AG04449 (cell line): Measurements from ENCODE around the gene UGT1A10.

Experiments used
- CTCF ChIA-PET: fragments of 350-600 bp; formaldehyde crosslinking; extraction: SDS; loops from one replicate; lab custom pipeline; 2021; ENCODE audit warnings: antibody characterized with exemption; lab: Yijun Ruan, JAX
- POLR2A ChIA-PET: fragments of 400-600, 350-600 bp; formaldehyde crosslinking; extraction: SDS; loops from one replicate; lab custom pipeline; 2020; ENCODE audit warnings: antibody characterized with exemption, inconsistent platforms; lab: Yijun Ruan, JAX
- DNase-seq: peaks from one replicate; pipeline ENCODE4 v3.0.0-alpha.2; 2010; ENCODE audit warnings: low read depth, low spot score
- H3K4me3 ChIP-seq: 2 replicates; pipeline ENCODE4 v1.5.1; 2011; ENCODE audit warnings: low read depth, mild to moderate bottlenecking, control low read depth, low read length
- TF ChIP-seq, protein P1 (sequence below): IDR thresholded peaks from one replicate; pipeline ENCODE4 v1.5.1; 2011; ENCODE audit warnings: mild to moderate bottlenecking, moderate library complexity, low read length, control low read depth, inconsistent platforms; ENCODE audit not compliant: insufficient read depth; ENCODE audit errors: missing control alignments

The UGT1A10 gene

DNA sequence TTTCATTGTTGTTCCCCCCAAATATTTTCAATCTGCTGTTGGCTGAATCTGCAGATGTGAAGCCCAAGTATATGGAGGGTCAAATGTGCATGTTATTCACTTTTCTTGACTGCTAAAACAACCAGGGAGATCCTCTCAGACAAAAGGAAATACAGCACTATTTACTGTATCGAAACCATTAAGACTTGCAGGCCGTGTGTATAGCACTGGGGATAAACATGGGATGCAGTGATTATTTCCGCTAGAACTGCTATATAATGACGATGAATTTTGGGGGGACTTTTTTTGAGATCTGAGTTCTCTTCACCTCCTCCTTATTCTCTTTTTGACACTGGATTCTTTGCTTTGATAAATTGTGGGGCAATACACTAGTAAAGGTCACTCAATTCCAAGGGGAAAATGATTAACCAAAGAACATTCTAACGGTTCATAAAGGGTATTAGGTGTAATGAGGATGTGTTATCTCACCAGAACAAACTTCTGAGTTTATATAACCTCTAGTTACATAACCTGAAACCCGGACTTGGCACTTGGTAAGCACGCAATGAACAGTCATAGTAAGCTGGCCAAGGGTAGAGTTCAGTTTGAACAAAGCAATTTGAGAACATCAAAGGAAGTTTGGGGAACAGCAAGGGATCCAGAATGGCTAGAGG, 120.3 kb downstream of the UGT1A10 start:
- POLR2A ChIA-PET = no interaction called here
- H3K4me3 ChIP-seq = no peak overlapping the region
- CTCF ChIA-PET = no interaction called here
- DNase-seq = no peak
- TF ChIP-seq, protein P1, sequence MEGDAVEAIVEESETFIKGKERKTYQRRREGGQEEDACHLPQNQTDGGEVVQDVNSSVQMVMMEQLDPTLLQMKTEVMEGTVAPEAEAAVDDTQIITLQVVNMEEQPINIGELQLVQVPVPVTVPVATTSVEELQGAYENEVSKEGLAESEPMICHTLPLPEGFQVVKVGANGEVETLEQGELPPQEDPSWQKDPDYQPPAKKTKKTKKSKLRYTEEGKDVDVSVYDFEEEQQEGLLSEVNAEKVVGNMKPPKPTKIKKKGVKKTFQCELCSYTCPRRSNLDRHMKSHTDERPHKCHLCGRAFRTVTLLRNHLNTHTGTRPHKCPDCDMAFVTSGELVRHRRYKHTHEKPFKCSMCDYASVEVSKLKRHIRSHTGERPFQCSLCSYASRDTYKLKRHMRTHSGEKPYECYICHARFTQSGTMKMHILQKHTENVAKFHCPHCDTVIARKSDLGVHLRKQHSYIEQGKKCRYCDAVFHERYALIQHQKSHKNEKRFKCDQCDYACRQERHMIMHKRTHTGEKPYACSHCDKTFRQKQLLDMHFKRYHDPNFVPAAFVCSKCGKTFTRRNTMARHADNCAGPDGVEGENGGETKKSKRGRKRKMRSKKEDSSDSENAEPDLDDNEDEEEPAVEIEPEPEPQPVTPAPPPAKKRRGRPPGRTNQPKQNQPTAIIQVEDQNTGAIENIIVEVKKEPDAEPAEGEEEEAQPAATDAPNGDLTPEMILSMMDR = no peak

DNA sequence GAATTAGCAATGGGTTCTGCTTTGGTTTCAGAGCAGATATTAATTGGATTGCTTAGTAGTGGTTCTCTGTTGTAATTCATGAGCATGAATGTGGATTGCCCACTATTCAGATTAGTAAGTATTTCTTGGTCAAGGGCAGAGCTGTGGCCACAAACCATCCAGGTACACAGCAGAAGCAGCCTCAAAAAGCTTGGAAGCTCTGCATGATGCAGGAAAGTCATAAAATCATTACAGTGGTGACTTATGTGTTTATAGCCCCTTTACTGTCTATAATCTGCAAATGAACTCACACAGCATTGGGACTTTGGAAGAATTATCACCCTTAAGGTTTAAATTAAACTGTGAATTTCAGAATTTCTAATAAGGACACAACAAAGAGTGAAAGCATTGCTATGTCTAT, 121.9 kb downstream of the UGT1A10 start:
- ChIA-PET CTCF (no interaction called here), POLR2A (no interaction called here)
- no peak overlapping the region for H3K4me3 ChIP-seq
- TF ChIP-seq, protein P1 = no peak
- no peak for DNase-seq

DNA sequence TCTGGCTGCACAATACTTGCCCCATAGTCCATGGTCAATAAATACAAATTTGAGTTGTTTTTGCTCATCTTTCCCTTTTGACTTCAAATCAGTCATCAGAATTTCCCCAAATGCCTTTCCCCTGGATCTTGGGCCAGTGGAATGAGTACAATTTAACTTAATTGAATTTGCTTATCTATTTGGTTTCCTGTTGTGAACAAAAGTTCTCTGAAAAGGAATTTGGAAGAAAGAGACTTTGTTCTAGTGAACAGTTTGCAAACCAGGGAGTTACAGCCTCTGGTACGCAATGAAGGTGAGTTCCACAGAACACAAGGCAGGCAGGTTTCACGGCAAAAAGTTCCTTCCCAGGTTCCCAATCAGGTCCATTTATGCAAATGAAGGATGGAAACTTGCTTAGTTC, 122.6 kb downstream of the UGT1A10 start:
- no peak overlapping the region for H3K4me3 ChIP-seq
- CTCF ChIA-PET = no interaction called here
- TF ChIP-seq, protein P1 = no peak
- POLR2A ChIA-PET = no interaction called here
- no peak for DNase-seq

DNA sequence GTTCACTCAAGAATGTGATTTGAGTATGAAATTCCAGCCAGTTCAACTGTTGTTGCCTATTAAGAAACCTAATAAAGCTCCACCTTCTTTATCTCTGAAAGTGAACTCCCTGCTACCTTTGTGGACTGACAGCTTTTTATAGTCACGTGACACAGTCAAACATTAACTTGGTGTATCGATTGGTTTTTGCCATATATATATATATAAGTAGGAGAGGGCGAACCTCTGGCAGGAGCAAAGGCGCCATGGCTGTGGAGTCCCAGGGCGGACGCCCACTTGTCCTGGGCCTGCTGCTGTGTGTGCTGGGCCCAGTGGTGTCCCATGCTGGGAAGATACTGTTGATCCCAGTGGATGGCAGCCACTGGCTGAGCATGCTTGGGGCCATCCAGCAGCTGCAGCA, 123.8 kb downstream of the UGT1A10 start, which contains the start of gene UGT1A1:
Gene UGT1A1 (plus strand): TSS at position 228 of the 400 bp plus-strand sequence. CDS start 18 bp downstream, at position 246.
- DNase-seq = no peak
- CTCF ChIA-PET = interaction anchor here (0.6 kb wide), 1 partner anchor 73 kb away, joined by 3 read pairs; no protein-coding TSS in a partner anchor
- POLR2A ChIA-PET = no interaction called here
- TF ChIP-seq, protein P1 = no peak
- no peak within 1 kb of the TSS for H3K4me3 ChIP-seq

- DNase-seq = no peak
- ChIA-PET CTCF (no interaction called here), POLR2A (no interaction called here)
- H3K4me3 ChIP-seq = no peak overlapping the region
- TF ChIP-seq, protein P1 = no peak
Observed at GRCh38 chr2:233761040-233761769, 125.0 kb downstream of the UGT1A10 start.

- POLR2A ChIA-PET = no interaction called here
- TF ChIP-seq, protein P1 = no peak
- CTCF ChIA-PET = no interaction called here
- no peak overlapping the region for H3K4me3 ChIP-seq
- DNase-seq = no peak
Observed at GRCh38 chr2:233764264-233764663, 128.0 kb downstream of the UGT1A10 start.
